ENCODE results near the gene PITPNC1. TPM values are rescaled to one million over a fixed set of nuclear protein-coding genes. Genes with fewer than 3 reads are reported as not detected.

The PITPNC1 gene
- total RNA-seq, 4 donors from 2014 or later: 1.9 to 12.4 (median 5.2) TPM

GRCh38 chr17:67711916-67712315, 334.8 kb downstream of the PITPNC1 start:
- no peaks in the 10 kb centered on the region for H3K4me1 ChIP-seq
- no peaks in the 10 kb centered on the region for H3K36me3 ChIP-seq
- no peak overlapping the region for H3K4me3 ChIP-seq
- no peaks in the 10 kb centered on the region for H3K9me3 ChIP-seq
- no peak for TF ChIP-seq POLR2A (IDR thresholded peaks at IDR 0.05)
- no peak for TF ChIP-seq CTCF (IDR thresholded peaks at IDR 0.05)
- no peaks in the 10 kb centered on the region for H3K27me3 ChIP-seq
- no peak overlapping the region for H3K27ac ChIP-seq
- no peak for DNase-seq

GRCh38 chr17:67712375-67712774, 335.3 kb downstream of the PITPNC1 start:
- Histone ChIP-seq H3K27me3 (no peaks in the 10 kb centered on the region), H3K4me3 (no peak overlapping the region), H3K36me3 (no peaks in the 10 kb centered on the region), H3K4me1 (no peaks in the 10 kb centered on the region), H3K9me3 (no peaks in the 10 kb centered on the region), H3K27ac (no peak overlapping the region)
- DNase-seq: no peak
- TF ChIP-seq POLR2A (IDR thresholded peaks at IDR 0.05) (no peak), CTCF (IDR thresholded peaks at IDR 0.05) (no peak)

GRCh38 chr17:67713169-67713568, 336.1 kb downstream of the PITPNC1 start:
- Histone ChIP-seq H3K27ac (no peak overlapping the region), H3K4me3 (no peak overlapping the region), H3K27me3 (no peaks in the 10 kb centered on the region), H3K9me3 (no peaks in the 10 kb centered on the region), H3K36me3 (no peaks in the 10 kb centered on the region), H3K4me1 (no peaks in the 10 kb centered on the region)
- TF ChIP-seq CTCF (IDR thresholded peaks at IDR 0.05): no peak
- TF ChIP-seq POLR2A (IDR thresholded peaks at IDR 0.05): no peak
- no peak for DNase-seq

GRCh38 chr17:67716405-67716798, 339.3 kb downstream of the PITPNC1 start:
- H3K27ac ChIP-seq: no peak overlapping the region
- peaks cover 0 to 15% (median 5%) of the 10 kb centered on the region in 4 donors for H3K4me1 ChIP-seq
- H3K36me3 ChIP-seq: peaks cover 0 to 12% (median 0%) of the 10 kb centered on the region in 3 donors
- H3K27me3 ChIP-seq: no peaks in the 10 kb centered on the region
- H3K9me3 ChIP-seq: no peaks in the 10 kb centered on the region
- TF ChIP-seq CTCF (IDR thresholded peaks at IDR 0.05) (no peak), POLR2A (IDR thresholded peaks at IDR 0.05) (no peak)
- no peak overlapping the region for H3K4me3 ChIP-seq
- DNase-seq: no peak

- no peak for TF ChIP-seq POLR2A (IDR thresholded peaks at IDR 0.05)
- no peak for TF ChIP-seq CTCF (IDR thresholded peaks at IDR 0.05)
- Histone ChIP-seq H3K27ac (peak overlapping the region; percentile 80 to 91 (median 88)), H3K4me3 (peak overlapping the region; percentile 71 to 93 (median 83)), H3K9me3 (no peaks in the 10 kb centered on the region), H3K4me1 (peaks cover 0 to 15% (median 5%) of the 10 kb centered on the region in 4 donors), H3K36me3 (peaks cover 0 to 20% (median 0%) of the 10 kb centered on the region in 3 donors), H3K27me3 (no peaks in the 10 kb centered on the region)
- no peak for DNase-seq
Measured at GRCh38 chr17:67717192-67717623, 340.1 kb downstream of the PITPNC1 start.

Data from Peyer's patch (tissue), 4 donors.